IMR-90 (cell line): ENCODE results near the gene NKD1.

Source experiments
- CEBPB ChIP-seq: IDR thresholded peaks from 2 replicates; pipeline ENCODE4 v1.6.1; 2012; ENCODE audit warnings: low read depth, low read length, improper control_type of control experiment
- CHD1 ChIP-seq: IDR thresholded peaks from 2 replicates; pipeline ENCODE4 v1.6.1; 2012; ENCODE audit warnings: low read depth, low read length, improper control_type of control experiment
- ELK1 ChIP-seq: fragments of 150-350 bp; IDR thresholded peaks from 2 replicates; pipeline ENCODE4 v1.6.1; 2016; ENCODE audit warnings: low read depth, mild to moderate bottlenecking, low read length, moderate library complexity, borderline replicate concordance
- FOS ChIP-seq: fragments of 150-350 bp; IDR thresholded peaks from 2 replicates; pipeline ENCODE4 v1.6.1; 2016; ENCODE audit warnings: low read depth, low read length
- MAFK ChIP-seq: IDR thresholded peaks from 2 replicates; pipeline ENCODE4 v1.6.1; 2012; ENCODE audit warnings: low read depth, low read length, improper control_type of control experiment
- MAZ ChIP-seq: IDR thresholded peaks from 2 replicates; pipeline ENCODE4 v1.6.1; 2012; ENCODE audit warnings: low read depth, mild to moderate bottlenecking, low read length, improper control_type of control experiment, moderate library complexity, borderline replicate concordance
- MXI1 ChIP-seq: IDR thresholded peaks from 2 replicates; pipeline ENCODE4 v1.6.1; 2012; ENCODE audit warnings: low read depth, mild to moderate bottlenecking, low read length, moderate library complexity, borderline replicate concordance
- POLR2A ChIP-seq: IDR thresholded peaks from 2 replicates; pipeline ENCODE4 v1.6.1; 2012; ENCODE audit warnings: mild to moderate bottlenecking, low read depth, low read length
- RCOR1 ChIP-seq: IDR thresholded peaks from 2 replicates; pipeline ENCODE4 v1.6.1; 2012; ENCODE audit warnings: mild to moderate bottlenecking, low read length, improper control_type of control experiment; ENCODE audit not compliant: insufficient replicate concordance
- USF2 ChIP-seq: fragments of 150-350 bp; IDR thresholded peaks from 2 replicates; pipeline ENCODE4 v1.6.1; 2017; ENCODE audit warnings: mild to moderate bottlenecking, antibody characterized with exemption, low read length, low read depth
- TF ChIP-seq, protein P1 (sequence below): conservative IDR thresholded peaks from 2 replicates; pipeline ENCODE4 v1.5.1; 2012; ENCODE audit warnings: mild to moderate bottlenecking, low read depth, low read length, improper control_type of control experiment

- no peak for TF ChIP-seq MAFK
- TF ChIP-seq POLR2A: no peak
- TF ChIP-seq, protein P1, sequence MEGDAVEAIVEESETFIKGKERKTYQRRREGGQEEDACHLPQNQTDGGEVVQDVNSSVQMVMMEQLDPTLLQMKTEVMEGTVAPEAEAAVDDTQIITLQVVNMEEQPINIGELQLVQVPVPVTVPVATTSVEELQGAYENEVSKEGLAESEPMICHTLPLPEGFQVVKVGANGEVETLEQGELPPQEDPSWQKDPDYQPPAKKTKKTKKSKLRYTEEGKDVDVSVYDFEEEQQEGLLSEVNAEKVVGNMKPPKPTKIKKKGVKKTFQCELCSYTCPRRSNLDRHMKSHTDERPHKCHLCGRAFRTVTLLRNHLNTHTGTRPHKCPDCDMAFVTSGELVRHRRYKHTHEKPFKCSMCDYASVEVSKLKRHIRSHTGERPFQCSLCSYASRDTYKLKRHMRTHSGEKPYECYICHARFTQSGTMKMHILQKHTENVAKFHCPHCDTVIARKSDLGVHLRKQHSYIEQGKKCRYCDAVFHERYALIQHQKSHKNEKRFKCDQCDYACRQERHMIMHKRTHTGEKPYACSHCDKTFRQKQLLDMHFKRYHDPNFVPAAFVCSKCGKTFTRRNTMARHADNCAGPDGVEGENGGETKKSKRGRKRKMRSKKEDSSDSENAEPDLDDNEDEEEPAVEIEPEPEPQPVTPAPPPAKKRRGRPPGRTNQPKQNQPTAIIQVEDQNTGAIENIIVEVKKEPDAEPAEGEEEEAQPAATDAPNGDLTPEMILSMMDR: no peak
- TF ChIP-seq CHD1: no peak
- no peak for TF ChIP-seq FOS
- TF ChIP-seq MAZ: no peak
- TF ChIP-seq CEBPB: no peak
- TF ChIP-seq USF2: no peak
- no peak for TF ChIP-seq MXI1
- TF ChIP-seq RCOR1: no peak
- no peak for TF ChIP-seq ELK1
These were observed 125.5 kb downstream of the NKD1 start for GRCh38 chr16:50673496-50674275.
